Stimulated activated CD4-positive, alpha-beta T cell treated with anti-CD3 and anti-CD28 coated beads, Interleukin-1b, Interleukin-23, amount 100 ng/mL, for 48 hours (primary cell): Measurements from ENCODE around the gene ERN1.

Experiments used
- DNase-seq: peaks from one replicate; pipeline ENCODE4 v3.0.0-alpha.2; 2020

ERN1 gene

GRCh38 chr17:64107500-64108236 is 22.3 kb downstream of the ERN1 start:
- DNase-seq = no peak

GRCh38 chr17:64106918-64107317 is 23.0 kb downstream of the ERN1 start:
- DNase-seq = no peak

- DNase-seq = no peak
Observed at GRCh38 chr17:64103391-64104364, 26.3 kb downstream of the ERN1 start.

GRCh38 chr17:64102627-64103390 is 27.1 kb downstream of the ERN1 start:
- no peak for DNase-seq

GRCh38 chr17:64099543-64099942 is 30.4 kb downstream of the ERN1 start:
- no peak for DNase-seq

GRCh38 chr17:64097196-64097936 is 32.6 kb downstream of the ERN1 start:
- no peak for DNase-seq

- DNase-seq = no peak
Observed at GRCh38 chr17:64096037-64096436, 33.9 kb downstream of the ERN1 start.

- DNase-seq = no peak
Observed at GRCh38 chr17:64095144-64095882, 34.6 kb downstream of the ERN1 start.

GRCh38 chr17:64094412-64094811 is 35.5 kb downstream of the ERN1 start:
- DNase-seq = no peak

- no peak for DNase-seq
Observed at GRCh38 chr17:64092952-64093451, 36.9 kb downstream of the ERN1 start.

- no peak for DNase-seq
Observed at GRCh38 chr17:64092113-64092512, 37.8 kb downstream of the ERN1 start.

- DNase-seq = no peak
Observed at GRCh38 chr17:64091571-64091970, 38.4 kb downstream of the ERN1 start.

GRCh38 chr17:64091116-64091515 is 38.8 kb downstream of the ERN1 start:
- DNase-seq = no peak

- DNase-seq = no peak
Observed at GRCh38 chr17:64090144-64090543, 39.8 kb downstream of the ERN1 start.

GRCh38 chr17:64087252-64088005 is 42.5 kb downstream of the ERN1 start:
- DNase-seq = no peak

- DNase-seq = no peak
Observed at GRCh38 chr17:64085650-64086005, 44.3 kb downstream of the ERN1 start.

- DNase-seq = no peak
Observed at GRCh38 chr17:64084940-64085649, 44.8 kb downstream of the ERN1 start.

- no peak for DNase-seq
Observed at GRCh38 chr17:64084086-64084939, 45.6 kb downstream of the ERN1 start.

- no peak for DNase-seq
Observed at GRCh38 chr17:64083563-64084085, 46.3 kb downstream of the ERN1 start.
